C4-2B (cell line): ENCODE measurements around the gene MSI2.

ENCODE experiments used
- ZFX ChIP-seq: fragments of 450-650 bp; IDR thresholded peaks from 2 replicates; pipeline ENCODE4 v1.6.1; 2017
- TF ChIP-seq, protein P1 (sequence below): fragments of 450-650 bp; conservative IDR thresholded peaks from 2 replicates; pipeline ENCODE4 v1.5.1; 2017; ENCODE audit warnings: mild to moderate bottlenecking

- TF ChIP-seq, protein P1, sequence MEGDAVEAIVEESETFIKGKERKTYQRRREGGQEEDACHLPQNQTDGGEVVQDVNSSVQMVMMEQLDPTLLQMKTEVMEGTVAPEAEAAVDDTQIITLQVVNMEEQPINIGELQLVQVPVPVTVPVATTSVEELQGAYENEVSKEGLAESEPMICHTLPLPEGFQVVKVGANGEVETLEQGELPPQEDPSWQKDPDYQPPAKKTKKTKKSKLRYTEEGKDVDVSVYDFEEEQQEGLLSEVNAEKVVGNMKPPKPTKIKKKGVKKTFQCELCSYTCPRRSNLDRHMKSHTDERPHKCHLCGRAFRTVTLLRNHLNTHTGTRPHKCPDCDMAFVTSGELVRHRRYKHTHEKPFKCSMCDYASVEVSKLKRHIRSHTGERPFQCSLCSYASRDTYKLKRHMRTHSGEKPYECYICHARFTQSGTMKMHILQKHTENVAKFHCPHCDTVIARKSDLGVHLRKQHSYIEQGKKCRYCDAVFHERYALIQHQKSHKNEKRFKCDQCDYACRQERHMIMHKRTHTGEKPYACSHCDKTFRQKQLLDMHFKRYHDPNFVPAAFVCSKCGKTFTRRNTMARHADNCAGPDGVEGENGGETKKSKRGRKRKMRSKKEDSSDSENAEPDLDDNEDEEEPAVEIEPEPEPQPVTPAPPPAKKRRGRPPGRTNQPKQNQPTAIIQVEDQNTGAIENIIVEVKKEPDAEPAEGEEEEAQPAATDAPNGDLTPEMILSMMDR: no peak
- no peak for TF ChIP-seq ZFX
Observed at GRCh38 chr17:57633236-57633635, 376.9 kb downstream of the MSI2 start.
